ENCODE data around the gene ATP10D.

The ATP10D gene

GRCh38 chr4:47498899-47499298 is 13.8 kb downstream of the ATP10D start:
- no peak for TF ChIP-seq CTCF (conservative IDR thresholded peaks at IDR 0.05; ENCODE audit: low read depth, low read length)
- no peak for DNase-seq (ENCODE audit: low read depth)
- H3K4me3 ChIP-seq (ENCODE audit: low read depth, low read length): no peak overlapping the region

GRCh38 chr4:47499700-47500099 is 14.6 kb downstream of the ATP10D start:
- H3K4me3 ChIP-seq (ENCODE audit: low read depth, low read length): no peak overlapping the region
- no peak for TF ChIP-seq CTCF (conservative IDR thresholded peaks at IDR 0.05; ENCODE audit: low read depth, low read length)
- no peak for DNase-seq (ENCODE audit: low read depth)

- H3K4me3 ChIP-seq (ENCODE audit: low read depth, low read length): no peak overlapping the region
- TF ChIP-seq CTCF (conservative IDR thresholded peaks at IDR 0.05; ENCODE audit: low read depth, low read length): no peak
- no peak for DNase-seq (ENCODE audit: low read depth)
Observed at GRCh38 chr4:47500776-47501175, 15.7 kb downstream of the ATP10D start.

- no peak for TF ChIP-seq CTCF (conservative IDR thresholded peaks at IDR 0.05; ENCODE audit: low read depth, low read length)
- H3K4me3 ChIP-seq (ENCODE audit: low read depth, low read length): no peak overlapping the region
- DNase-seq (ENCODE audit: low read depth): no peak
Observed at GRCh38 chr4:47505147-47505546, 20.1 kb downstream of the ATP10D start.

- DNase-seq (ENCODE audit: low read depth): no peak
- H3K4me3 ChIP-seq (ENCODE audit: low read depth, low read length): no peak overlapping the region
- TF ChIP-seq CTCF (conservative IDR thresholded peaks at IDR 0.05; ENCODE audit: low read depth, low read length): no peak
Observed at GRCh38 chr4:47505666-47506065, 20.6 kb downstream of the ATP10D start.

GRCh38 chr4:47510506-47511143 is 25.6 kb downstream of the ATP10D start:
- DNase-seq (ENCODE audit: low read depth): peak; percentile 62

More at GRCh38 chr4:47510506-47511143, 25.6 kb downstream of the ATP10D start:
- peak; percentile 39 for TF ChIP-seq CTCF (conservative IDR thresholded peaks at IDR 0.05; ENCODE audit: low read depth, low read length)
- no peak overlapping the region for H3K4me3 ChIP-seq (ENCODE audit: low read depth, low read length)

Measured in choroid plexus epithelial cell (primary cell).